Measurements from ENCODE around the gene C1orf232. TPM values are rescaled to one million over a fixed set of nuclear protein-coding genes. Genes with fewer than 3 reads are reported as not detected.
A peak's percentile ranks its signal among the peaks of the same experiment; 100 is the strongest.

C1orf232 gene
- total RNA-seq, 4 donors from 2014 or later, result not detected

DNA sequence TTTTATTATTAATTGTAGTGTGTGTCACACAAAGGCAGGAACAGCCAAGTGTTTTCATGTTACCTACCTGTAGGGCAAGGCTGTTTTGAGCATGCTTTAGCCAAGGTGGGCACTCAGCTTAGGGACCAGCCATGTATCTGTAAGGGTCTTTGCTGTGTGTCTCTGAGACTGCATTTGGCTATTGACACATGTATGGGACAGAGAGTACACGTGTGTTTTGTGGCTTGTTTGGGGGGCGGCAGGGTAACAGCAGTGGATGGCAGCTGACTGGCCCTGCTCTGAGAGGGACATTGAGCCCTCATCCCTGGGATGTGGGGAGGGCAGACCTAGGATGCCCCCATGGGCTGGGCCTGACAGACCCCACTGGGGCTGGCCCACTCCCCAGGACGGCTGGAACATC lies 28.5 kb upstream of the C1orf232 start:
- no peak for DNase-seq
- no peak overlapping the region for H3K27ac ChIP-seq
- intact Hi-C loops (cut with DNase I; ENCODE audit: low total_unique reads), result no loop called here
- no peaks in the 10 kb centered on the region for H3K36me3 ChIP-seq
- in situ Hi-C loops (cut with MboI; ENCODE audit: low pct_ligation_motif_present in 1 of 4, low pct_unique_long_range_greater_than_20kb in 1 of 4, low sequenced_read_pairs in 3 of 4), result no loop called here
- no peaks in the 10 kb centered on the region for H3K9me3 ChIP-seq
- 87% methylated on average over 3 of the region's 3 CpGs; no CpG with 5 or more reads in 1 of the 2 donors for WGBS, 2 donors (ENCODE audit: low coverage in 1 of 2)
- H3K4me1 ChIP-seq, result no peaks in the 10 kb centered on the region
- H3K27me3 ChIP-seq, result no peaks in the 10 kb centered on the region
- H3K4me3 ChIP-seq, result no peak overlapping the region
- no peak for TF ChIP-seq EP300 (IDR thresholded peaks at IDR 0.05; ENCODE audit: low read depth)
- TF ChIP-seq, protein P1, sequence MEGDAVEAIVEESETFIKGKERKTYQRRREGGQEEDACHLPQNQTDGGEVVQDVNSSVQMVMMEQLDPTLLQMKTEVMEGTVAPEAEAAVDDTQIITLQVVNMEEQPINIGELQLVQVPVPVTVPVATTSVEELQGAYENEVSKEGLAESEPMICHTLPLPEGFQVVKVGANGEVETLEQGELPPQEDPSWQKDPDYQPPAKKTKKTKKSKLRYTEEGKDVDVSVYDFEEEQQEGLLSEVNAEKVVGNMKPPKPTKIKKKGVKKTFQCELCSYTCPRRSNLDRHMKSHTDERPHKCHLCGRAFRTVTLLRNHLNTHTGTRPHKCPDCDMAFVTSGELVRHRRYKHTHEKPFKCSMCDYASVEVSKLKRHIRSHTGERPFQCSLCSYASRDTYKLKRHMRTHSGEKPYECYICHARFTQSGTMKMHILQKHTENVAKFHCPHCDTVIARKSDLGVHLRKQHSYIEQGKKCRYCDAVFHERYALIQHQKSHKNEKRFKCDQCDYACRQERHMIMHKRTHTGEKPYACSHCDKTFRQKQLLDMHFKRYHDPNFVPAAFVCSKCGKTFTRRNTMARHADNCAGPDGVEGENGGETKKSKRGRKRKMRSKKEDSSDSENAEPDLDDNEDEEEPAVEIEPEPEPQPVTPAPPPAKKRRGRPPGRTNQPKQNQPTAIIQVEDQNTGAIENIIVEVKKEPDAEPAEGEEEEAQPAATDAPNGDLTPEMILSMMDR (IDR thresholded peaks at IDR 0.05), result no peak
- TF ChIP-seq POLR2A (IDR thresholded peaks at IDR 0.05), result no peak
- no peak for TF ChIP-seq POLR2AphosphoS5 (IDR thresholded peaks at IDR 0.05)

DNA sequence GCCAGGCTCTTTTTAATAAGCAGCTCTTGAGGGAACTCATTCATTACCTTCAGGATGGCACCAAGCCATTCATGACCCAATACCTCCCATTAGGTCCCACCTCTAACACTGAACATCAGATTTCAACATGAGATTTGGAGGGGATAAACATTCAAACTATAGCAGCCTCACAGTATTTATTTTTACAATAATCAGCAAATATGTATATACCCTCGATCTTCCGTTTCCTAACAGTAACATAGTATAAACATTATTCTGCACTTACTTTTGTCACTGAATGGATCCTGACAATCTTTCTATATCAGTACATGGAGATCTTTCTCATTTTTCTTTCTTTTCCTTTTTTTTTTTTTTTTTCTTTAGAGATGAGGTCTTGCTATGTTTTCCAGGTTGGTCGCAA lies 27.0 kb upstream of the C1orf232 start:
- intact Hi-C loops (cut with DNase I; ENCODE audit: low total_unique reads) (no loop called here), in situ Hi-C loops (cut with MboI; ENCODE audit: low pct_ligation_motif_present in 1 of 4, low pct_unique_long_range_greater_than_20kb in 1 of 4, low sequenced_read_pairs in 3 of 4) (no loop called here)
- H3K4me1 ChIP-seq, result no peaks in the 10 kb centered on the region
- no peaks in the 10 kb centered on the region for H3K27me3 ChIP-seq
- H3K27ac ChIP-seq, result no peak overlapping the region
- TF ChIP-seq POLR2AphosphoS5 (IDR thresholded peaks at IDR 0.05) (no peak), EP300 (IDR thresholded peaks at IDR 0.05; ENCODE audit: low read depth) (no peak), POLR2A (IDR thresholded peaks at IDR 0.05) (no peak)
- TF ChIP-seq, protein P1 (IDR thresholded peaks at IDR 0.05), result no peak
- H3K36me3 ChIP-seq, result no peaks in the 10 kb centered on the region
- no peak for DNase-seq
- H3K9me3 ChIP-seq, result no peaks in the 10 kb centered on the region
- H3K4me3 ChIP-seq, result no peak overlapping the region
- WGBS, 2 donors (ENCODE audit: low coverage in 1 of 2), result 68 to 96% methylated on average over 3 of the region's 3 CpGs

DNA sequence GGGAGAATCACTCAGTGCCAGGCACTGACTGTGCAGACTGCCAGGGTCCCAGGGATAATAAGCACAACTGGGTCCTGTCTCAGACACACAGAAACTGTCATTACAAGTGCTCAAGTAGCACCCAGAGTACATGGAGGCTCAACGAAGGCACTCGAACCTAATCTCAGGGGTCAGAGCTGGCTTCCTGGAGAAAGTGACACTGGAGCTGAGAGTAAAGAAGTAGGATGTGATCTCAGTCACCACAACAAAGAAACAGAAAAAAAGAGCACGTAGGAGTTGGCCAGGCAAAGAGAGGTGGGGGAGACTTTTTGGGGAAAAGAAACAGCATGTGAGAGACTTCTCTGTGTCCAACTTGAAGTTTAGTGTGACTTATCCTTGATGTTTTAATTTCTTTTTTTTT lies 23.0 kb upstream of the C1orf232 start:
- in situ Hi-C loops (cut with MboI; ENCODE audit: low pct_ligation_motif_present in 1 of 4, low pct_unique_long_range_greater_than_20kb in 1 of 4, low sequenced_read_pairs in 3 of 4), result no loop called here

DNA sequence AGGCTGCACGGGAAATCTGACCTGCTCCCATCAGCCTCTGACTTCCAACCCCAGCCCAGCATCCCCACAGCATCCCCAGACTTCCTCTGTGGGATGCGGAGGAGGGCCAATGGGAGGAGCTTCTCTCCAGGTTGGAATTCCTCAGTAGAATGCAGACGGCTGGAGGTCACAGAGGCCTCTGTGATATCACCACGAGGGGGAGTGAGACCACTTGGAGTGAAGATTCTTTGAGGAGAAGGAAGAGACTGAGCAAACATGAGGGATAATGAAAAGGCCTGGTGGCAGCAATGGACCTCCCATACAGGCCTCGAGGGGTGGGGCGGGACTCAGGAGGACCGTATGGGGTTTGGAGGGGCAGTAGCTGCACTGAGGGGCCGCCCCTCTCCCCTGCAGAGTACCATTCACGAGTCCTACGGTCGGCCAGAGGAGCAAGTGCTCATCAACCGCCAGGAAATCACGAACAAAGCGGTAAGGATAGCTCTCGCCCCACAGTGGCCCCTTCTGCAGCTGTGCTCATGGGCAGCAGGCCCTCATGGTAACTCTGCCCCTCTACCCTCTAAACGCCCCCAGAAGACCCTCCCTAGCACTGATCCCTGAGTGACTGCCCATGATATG lies 21.7 kb upstream of the C1orf232 start, which contains the start of gene CATSPER4:
Gene CATSPER4, plus strand, starts transcription at position 230 of the 615 bp plus-strand sequence. Its CDS starts 26 bp downstream, at position 256.
- intact Hi-C loops (cut with DNase I; ENCODE audit: low total_unique reads) (no loop called here), in situ Hi-C loops (cut with MboI; ENCODE audit: low pct_ligation_motif_present in 1 of 4, low pct_unique_long_range_greater_than_20kb in 1 of 4, low sequenced_read_pairs in 3 of 4) (no loop called here)
- no peaks in the 10 kb centered on the region for H3K9me3 ChIP-seq
- DNase-seq, result no peak
- no peak within 1 kb of the TSS for H3K4me3 ChIP-seq
- no peaks in the 10 kb centered on the region for H3K4me1 ChIP-seq
- H3K27me3 ChIP-seq, result no peaks in the 10 kb centered on the region
- 59% methylated on average over 16 of the region's 16 CpGs; no CpG with 5 or more reads in 1 of the 2 donors for WGBS, 2 donors (ENCODE audit: low coverage in 1 of 2)
- H3K27ac ChIP-seq, result no peak within 1 kb of the TSS
- TF ChIP-seq, protein P1 (IDR thresholded peaks at IDR 0.05), result peak in 2 of 5 experiments; percentile 7 to 13
- no peak for TF ChIP-seq EP300 (IDR thresholded peaks at IDR 0.05; ENCODE audit: low read depth)
- H3K36me3 ChIP-seq, result no peaks in the 10 kb centered on the region

More for the DNA sequence above, 23.0 kb upstream of the C1orf232 start:
- no peak for TF ChIP-seq POLR2A (IDR thresholded peaks at IDR 0.05)
- TF ChIP-seq, protein P1 (IDR thresholded peaks at IDR 0.05), result no peak
- TF ChIP-seq POLR2AphosphoS5 (IDR thresholded peaks at IDR 0.05), result no peak
- TF ChIP-seq EP300 (IDR thresholded peaks at IDR 0.05; ENCODE audit: low read depth), result no peak
- H3K36me3 ChIP-seq, result no peaks in the 10 kb centered on the region
- intact Hi-C loops (cut with DNase I; ENCODE audit: low total_unique reads), result no loop called here
- H3K4me1 ChIP-seq, result no peaks in the 10 kb centered on the region
- no peak overlapping the region for H3K27ac ChIP-seq
- H3K4me3 ChIP-seq, result no peak overlapping the region
- no peak for DNase-seq
- H3K9me3 ChIP-seq, result no peaks in the 10 kb centered on the region
- WGBS, 2 donors (ENCODE audit: low coverage in 1 of 2), result 47 to 88% methylated on average over 1 to 3 of the region's 3 CpGs
- no peaks in the 10 kb centered on the region for H3K27me3 ChIP-seq

All from transverse colon (tissue), 4 donors.